Ovary (tissue), 9 donors: ENCODE measurements around the gene MBP. TPM values are rescaled to one million over a fixed set of nuclear protein-coding genes. Genes with fewer than 3 reads are reported as not detected.

Source experiments
- DNase-seq, 5 donors: peaks; one replicate each; pipeline ENCODE4 v3.0.0-alpha.2; 2019 to 2020
- H3K27ac ChIP-seq, 2 donors: fragments of 200-600 bp; one replicate each; pipeline versions ENCODE4 v1.5.1 to v1.8.0; 2019 to 2022
- H3K27me3 ChIP-seq: fragments of 200-600 bp; one replicate; pipeline ENCODE4 v1.8.0; 2022
- H3K36me3 ChIP-seq: fragments of 200-600 bp; sonication (generic); one replicate; pipeline ENCODE4 v1.5.1; 2019
- H3K4me1 ChIP-seq: one replicate; pipeline ENCODE4 v1.8.1; 2013; ENCODE audit warnings: mild to moderate bottlenecking, moderate library complexity; ENCODE audit not compliant: insufficient read depth
- H3K4me3 ChIP-seq: fragments of 200-600 bp; sonication (generic); one replicate; pipeline ENCODE4 v1.5.1; 2017
- H3K9me3 ChIP-seq, 2 donors: fragments of 200-600 bp in 1 of 2; sonication (generic) in 1 of 2; one replicate each; pipeline versions ENCODE4 v1.5.1 to v1.8.1; 2013 to 2019; ENCODE audit warnings: mild to moderate bottlenecking in 1 of 2, moderate library complexity in 1 of 2
- CTCF ChIP-seq, 3 donors: fragments of 450-650 bp in 2 of 3; fragments of 200-600 bp in 1 of 3; IDR thresholded peaks; one replicate each; pipeline versions ENCODE4 v1.5.1 to v1.8.0; 2016 to 2022; ENCODE audit warnings: antibody characterized with exemption in 3 of 3, mild to moderate bottlenecking in 1 of 3
- EP300 ChIP-seq: sonication (generic); formaldehyde crosslinking; IDR thresholded peaks from one replicate; pipeline ENCODE4 v1.6.1; 2017; ENCODE audit warnings: antibody characterized with exemption
- POLR2A ChIP-seq: fragments of 450-650 bp; IDR thresholded peaks from one replicate; pipeline ENCODE4 v1.6.1; 2017; ENCODE audit warnings: antibody characterized with exemption, mild to moderate bottlenecking, moderate library complexity
- WGBS, 3 donors: extraction: QIAGEN DNeasy Blood & Tissue Kit in 1 of 3; methylation state at CpG; one replicate each; pipeline versions ENCODE4 v1.1.5 to v1.1.7; 2013 to 2017; 5-methylcytosine and 5-hydroxymethylcytosine counted together
- intact Hi-C, 4 donors: fragments of 100-400 bp; cut with DNase I; formaldehyde crosslinking; loops; one replicate each; pipeline versions ENCODE4 v1.11.0 to v1.15.1; 2022 to 2023
- polyA plus RNA-seq, 2 donors: library from polyadenylated mRNA; stranded (reverse); fragments of 200-250 nt in 1 of 2; fragments of 350-450 nt in 1 of 2; fragmentation: Illumina TruSeq in 1 of 2; extraction: RNeasy Lipid Tissue Mini Kit (QIAGEN cat#74804) in 1 of 2; gene quantifications; one replicate each; pipeline ENCODE4 v1.2.3, GENCODE V29; 2013 to 2014
- total RNA-seq, 7 donors: library from RNA; depleted of rRNA in 2 of 7; stranded (reverse); fragments of >200 nt in 2 of 7; fragmentation: NEBNext Ultra II Directional in 3 of 7; extraction: Animal tissue kit (Norgen Biotek cat#: 25700) in 3 of 7; gene quantifications; one replicate each; pipeline versions ENCODE4 v1.1.0 to v1.2.4, GENCODE V29; 2016 to 2023
- donor health status: DM: no; HTN: no; CAD: no; lungs with moderate emphysema.
- donor health status: DM: no; HTN: no; CAD: no.
- donor health status: Bipolar disorder and iron deficiency.
- donor health status: DM: yes; HTN: yes; CAD: no.
- donor health status: DM: no; HTN: no; CAD: no.
- donor health status: DM: yes; HTN: yes; CAD: no.

The MBP gene
- total and polyA plus RNA-seq, 9 donors, result 7.1 to 38.2 (median 23.2) TPM

GRCh38 chr18:77025123-77025522 is 107.5 kb downstream of the MBP start:
- TF ChIP-seq POLR2A, result no peak
- no peak for TF ChIP-seq EP300
- no peak for TF ChIP-seq CTCF (IDR thresholded peaks at IDR 0.05)
- no peaks in the 10 kb centered on the region for H3K4me1 ChIP-seq
- 85 to 90% (median 89%) methylated on average over 15 of the region's 15 CpGs for WGBS, 3 donors
- H3K27ac ChIP-seq, result no peak overlapping the region
- no peak overlapping the region for H3K4me3 ChIP-seq
- no peaks in the 10 kb centered on the region for H3K27me3 ChIP-seq
- no peaks in the 10 kb centered on the region for H3K36me3 ChIP-seq
- intact Hi-C loops, result no loop called here
- no peak for DNase-seq
- H3K9me3 ChIP-seq, result no peaks in the 10 kb centered on the region

GRCh38 chr18:77024476-77024875 is 108.1 kb downstream of the MBP start:
- Histone ChIP-seq H3K27ac (no peak overlapping the region), H3K4me1 (no peaks in the 10 kb centered on the region), H3K27me3 (no peaks in the 10 kb centered on the region), H3K9me3 (no peaks in the 10 kb centered on the region), H3K4me3 (no peak overlapping the region), H3K36me3 (no peaks in the 10 kb centered on the region)
- WGBS, 3 donors, result 94 to 97% (median 95%) methylated on average over 14 of the region's 14 CpGs
- TF ChIP-seq EP300 (no peak), POLR2A (no peak), CTCF (IDR thresholded peaks at IDR 0.05) (no peak)
- intact Hi-C loops, result no loop called here
- DNase-seq, result no peak

GRCh38 chr18:77023102-77023782 is 109.3 kb downstream of the MBP start:
- TF ChIP-seq CTCF (IDR thresholded peaks at IDR 0.05) (no peak), POLR2A (no peak), EP300 (no peak)
- H3K27ac ChIP-seq, result no peak overlapping the region
- H3K4me1 ChIP-seq, result no peaks in the 10 kb centered on the region
- H3K36me3 ChIP-seq, result no peaks in the 10 kb centered on the region
- DNase-seq, result no peak
- H3K9me3 ChIP-seq, result no peaks in the 10 kb centered on the region
- intact Hi-C loops, result no loop called here
- 43 to 63% (median 58%) methylated on average over 19 of the region's 19 CpGs for WGBS, 3 donors
- H3K4me3 ChIP-seq, result no peak overlapping the region
- no peaks in the 10 kb centered on the region for H3K27me3 ChIP-seq

- H3K9me3 ChIP-seq, result no peaks in the 10 kb centered on the region
- intact Hi-C loops, result no loop called here
- H3K36me3 ChIP-seq, result no peaks in the 10 kb centered on the region
- no peak overlapping the region for H3K4me3 ChIP-seq
- 68 to 79% (median 73%) methylated on average over 5 of the region's 5 CpGs for WGBS, 3 donors
- no peaks in the 10 kb centered on the region for H3K4me1 ChIP-seq
- no peak for DNase-seq
- no peaks in the 10 kb centered on the region for H3K27me3 ChIP-seq
- TF ChIP-seq EP300, result no peak
- no peak for TF ChIP-seq POLR2A
- no peak for TF ChIP-seq CTCF (IDR thresholded peaks at IDR 0.05)
- no peak overlapping the region for H3K27ac ChIP-seq
Observed at GRCh38 chr18:77022556-77022955, 110.0 kb downstream of the MBP start.
